Measurements from ENCODE around the gene RAB8B. TPM values are rescaled to one million over a fixed set of nuclear protein-coding genes. Genes with fewer than 3 reads are reported as not detected.

Gene RAB8B
- total and polyA plus RNA-seq, 2 of the 13 experiments (the other 11 are each of a cell fraction or from before 2014, with no cell fraction given), result 6.8 to 14.2 TPM

- no peak for FAIRE-seq
- CTCF ChIA-PET (ENCODE audit: low intra/inter-chr PET ratio, low total read pairs), result no interaction called here
- POLR2A ChIA-PET, result interaction anchor here (2.0 kb wide), 1 partner anchor 104 kb away, joined by 6 read pairs; the partner anchor contains the start of gene RPS27L
Measured at GRCh38 chr15:63261311-63261710, 71.9 kb downstream of the RAB8B start.

DNA sequence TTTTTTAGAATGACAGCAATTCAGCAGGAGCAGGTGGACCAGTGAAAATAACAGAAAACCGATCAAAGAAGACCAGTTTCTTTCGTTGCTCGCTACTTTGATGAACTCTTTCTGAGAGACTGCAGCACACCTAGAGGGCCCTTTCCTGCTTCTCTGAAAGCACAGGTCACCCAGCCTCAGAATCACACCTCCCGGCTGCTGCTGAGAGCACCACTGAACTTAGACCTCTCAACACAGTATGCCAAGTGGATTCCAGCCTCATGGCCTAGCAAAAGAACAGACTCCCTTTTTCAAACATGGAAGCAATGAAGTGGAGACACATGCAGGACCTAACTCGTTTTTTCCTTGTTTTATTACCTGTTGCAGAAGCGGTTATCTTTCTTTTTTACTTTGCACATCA lies 74.1 kb downstream of the RAB8B start:
- FAIRE-seq, result no peak

More at GRCh38 chr15:63261311-63261710, 71.9 kb downstream of the RAB8B start:
- Histone ChIP-seq H2AFZ (ENCODE audit: low read length) (no peak overlapping the region), H3K79me2 (ENCODE audit: insufficient read depth, low read length) (no peaks in the 10 kb centered on the region), H4K20me1 (ENCODE audit: insufficient read depth, low read length) (no peaks in the 10 kb centered on the region), H3K4me2 (ENCODE audit: low read depth, low read length) (no peak overlapping the region), H3K4me3 (replicated peaks in 1 of 3; ENCODE audit: insufficient read depth in 1 of 3, low read depth in 2 of 3, low read length in 3 of 3) (no peak overlapping the region), H3K27me3 (ENCODE audit: control insufficient read depth in 1 of 2, insufficient read depth in 2 of 2, low read length in 2 of 2) (no peaks in the 10 kb centered on the region), H3K9ac (ENCODE audit: insufficient read depth, low read depth, low read length) (no peak overlapping the region), H3K27ac (ENCODE audit: extremely low read length, insufficient read depth, low read length) (no peak overlapping the region), H3K36me3 (replicated peaks in 1 of 2; ENCODE audit: control insufficient read depth in 1 of 2, insufficient read depth in 2 of 2, low read length in 2 of 2) (peaks cover 0 to 4% of the 10 kb centered on the region in 2 experiments; a peak in 2 of 5 replicates), H3K4me1 (ENCODE audit: insufficient read depth, low read length) (peaks cover 58% of the 10 kb centered on the region), H3K9me3 (ENCODE audit: low read length) (no peaks in the 10 kb centered on the region)
- intact Hi-C loops (cut with micrococcal nuclease; ENCODE audit: unreplicated experiment) (loop anchor here (10.0 kb wide), 1 partner anchor 47 kb away; no protein-coding TSS in a partner anchor), in situ Hi-C loops (cut with HindIII; ENCODE audit: extremely low pct_ligation_motif_present, low pct_unique_long_range_greater_than_20kb) (no loop called here)
- BruUV-seq (replicated peaks), result no TSS peak
- TF ChIP-seq ZNF562 (CRISPR knock-in tag; IDR thresholded peaks at IDR 0.05; ENCODE audit: borderline replicate concordance) (no peak), NR2F6 (IDR thresholded peaks at IDR 0.05) (no peak), NR2F6 (CRISPR knock-in tag; IDR thresholded peaks at IDR 0.05) (no peak), NFYC (CRISPR knock-in tag; IDR thresholded peaks at IDR 0.05) (no peak), ZNF564 (CRISPR knock-in tag; IDR thresholded peaks at IDR 0.05) (no peak), SRSF1 (optimal IDR thresholded peaks at IDR 0.05; ENCODE audit: low read depth, low read length) (no peak), ZNF550 (CRISPR knock-in tag; IDR thresholded peaks at IDR 0.05; ENCODE audit: borderline replicate concordance) (no peak)
- TF ChIP-seq, protein P1, sequence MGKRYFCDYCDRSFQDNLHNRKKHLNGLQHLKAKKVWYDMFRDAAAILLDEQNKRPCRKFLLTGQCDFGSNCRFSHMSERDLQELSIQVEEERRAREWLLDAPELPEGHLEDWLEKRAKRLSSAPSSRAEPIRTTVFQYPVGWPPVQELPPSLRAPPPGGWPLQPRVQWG (CRISPR knock-in tag; IDR thresholded peaks at IDR 0.05; ENCODE audit: borderline replicate concordance, low read depth), result no peak
- ATAC-seq (no peak), DNase-seq (ENCODE audit: low spot score) (no peak)

More for the DNA sequence above, 74.1 kb downstream of the RAB8B start:
- in situ Hi-C loops (cut with HindIII; ENCODE audit: extremely low pct_ligation_motif_present, low pct_unique_long_range_greater_than_20kb), result no loop called here
- peak; percentile 58; the same call in 2 of the 3 replicates for ATAC-seq
- ChIA-PET CTCF (ENCODE audit: low intra/inter-chr PET ratio, low total read pairs) (no interaction called here), POLR2A (no interaction called here)
- no peak overlapping the region for H3K27ac ChIP-seq (ENCODE audit: extremely low read length, insufficient read depth, low read length)
- H3K4me2 ChIP-seq (ENCODE audit: low read depth, low read length), result no peak overlapping the region
- H3K9ac ChIP-seq (ENCODE audit: insufficient read depth, low read depth, low read length), result no peak overlapping the region
- TF ChIP-seq PAF1 (CRISPR knock-in tag; IDR thresholded peaks at IDR 0.05), result no peak
- no peak for TF ChIP-seq ZNF260 (CRISPR knock-in tag; IDR thresholded peaks at IDR 0.05; ENCODE audit: borderline replicate concordance, low read depth)
- no peak for TF ChIP-seq NR2F1 (CRISPR knock-in tag; IDR thresholded peaks at IDR 0.05)
- TF ChIP-seq PAWR (CRISPR knock-in tag; IDR thresholded peaks at IDR 0.05; ENCODE audit: borderline replicate concordance), result no peak
- TF ChIP-seq ISL2 (CRISPR knock-in tag; IDR thresholded peaks at IDR 0.05), result no peak
- TF ChIP-seq ELK4 (CRISPR knock-in tag; IDR thresholded peaks at IDR 0.05; ENCODE audit: borderline replicate concordance), result no peak
- TF ChIP-seq TFAP4 (IDR thresholded peaks at IDR 0.05; ENCODE audit: borderline replicate concordance, low read depth), result no peak
- TF ChIP-seq ZNF644 (CRISPR knock-in tag; IDR thresholded peaks at IDR 0.05; ENCODE audit: low read depth), result no peak
- no peak for TF ChIP-seq DNMT1 (CRISPR knock-in tag; IDR thresholded peaks at IDR 0.05)
- TF ChIP-seq, protein P2, sequence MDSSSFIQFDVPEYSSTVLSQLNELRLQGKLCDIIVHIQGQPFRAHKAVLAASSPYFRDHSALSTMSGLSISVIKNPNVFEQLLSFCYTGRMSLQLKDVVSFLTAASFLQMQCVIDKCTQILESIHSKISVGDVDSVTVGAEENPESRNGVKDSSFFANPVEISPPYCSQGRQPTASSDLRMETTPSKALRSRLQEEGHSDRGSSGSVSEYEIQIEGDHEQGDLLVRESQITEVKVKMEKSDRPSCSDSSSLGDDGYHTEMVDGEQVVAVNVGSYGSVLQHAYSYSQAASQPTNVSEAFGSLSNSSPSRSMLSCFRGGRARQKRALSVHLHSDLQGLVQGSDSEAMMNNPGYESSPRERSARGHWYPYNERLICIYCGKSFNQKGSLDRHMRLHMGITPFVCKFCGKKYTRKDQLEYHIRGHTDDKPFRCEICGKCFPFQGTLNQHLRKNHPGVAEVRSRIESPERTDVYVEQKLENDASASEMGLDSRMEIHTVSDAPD (CRISPR knock-in tag; IDR thresholded peaks at IDR 0.05), result no peak
- TF ChIP-seq GTF2F1 (IDR thresholded peaks at IDR 0.05; ENCODE audit: low read length), result no peak
- no peak for TF ChIP-seq POLR2AphosphoS5 (IDR thresholded peaks at IDR 0.05; ENCODE audit: low read depth, low read length)
- no peak for TF ChIP-seq REPIN1 (CRISPR knock-in tag; IDR thresholded peaks at IDR 0.05; ENCODE audit: borderline replicate concordance, low read depth)
- intact Hi-C loops (cut with micrococcal nuclease; ENCODE audit: unreplicated experiment), result loop anchor here (10.0 kb wide), 1 partner anchor 49 kb away; no protein-coding TSS in a partner anchor
- no peaks in the 10 kb centered on the region for H3K9me3 ChIP-seq (ENCODE audit: low read length)
- H4K20me1 ChIP-seq (ENCODE audit: insufficient read depth, low read length), result no peaks in the 10 kb centered on the region
- H3K4me1 ChIP-seq (ENCODE audit: insufficient read depth, low read length), result peaks cover 50% of the 10 kb centered on the region
- H3K36me3 ChIP-seq (replicated peaks in 1 of 2; ENCODE audit: control insufficient read depth in 1 of 2, insufficient read depth in 2 of 2, low read length in 2 of 2), result peaks cover 0 to 2% of the 10 kb centered on the region in 2 experiments; a peak in 2 of 5 replicates
- no peak overlapping the region for H2AFZ ChIP-seq (ENCODE audit: low read length)
- 65% methylated on average over 6 of the region's 6 CpGs for WGBS (ENCODE audit: low lambda C conversion rate)
- no TSS peak for BruUV-seq (replicated peaks)
- no peaks in the 10 kb centered on the region for H3K79me2 ChIP-seq (ENCODE audit: insufficient read depth, low read length)
- DNase-seq (ENCODE audit: low spot score), result peak; percentile 45
- H3K4me3 ChIP-seq (replicated peaks in 1 of 3; ENCODE audit: insufficient read depth in 1 of 3, low read depth in 2 of 3, low read length in 3 of 3), result no peak overlapping the region
- no peaks in the 10 kb centered on the region for H3K27me3 ChIP-seq (ENCODE audit: control insufficient read depth in 1 of 2, insufficient read depth in 2 of 2, low read length in 2 of 2)

All from HepG2 (cell line).